ENCODE results near the gene ZNF425.
A peak's percentile ranks its signal among the peaks of the same experiment; 100 is the strongest.
"Not testable (repeated sequence)": the region's sequence is repeated elsewhere in the genome, so short reads cannot be mapped to it uniquely, and the experiment has no call there.

The ZNF425 gene

DNA sequence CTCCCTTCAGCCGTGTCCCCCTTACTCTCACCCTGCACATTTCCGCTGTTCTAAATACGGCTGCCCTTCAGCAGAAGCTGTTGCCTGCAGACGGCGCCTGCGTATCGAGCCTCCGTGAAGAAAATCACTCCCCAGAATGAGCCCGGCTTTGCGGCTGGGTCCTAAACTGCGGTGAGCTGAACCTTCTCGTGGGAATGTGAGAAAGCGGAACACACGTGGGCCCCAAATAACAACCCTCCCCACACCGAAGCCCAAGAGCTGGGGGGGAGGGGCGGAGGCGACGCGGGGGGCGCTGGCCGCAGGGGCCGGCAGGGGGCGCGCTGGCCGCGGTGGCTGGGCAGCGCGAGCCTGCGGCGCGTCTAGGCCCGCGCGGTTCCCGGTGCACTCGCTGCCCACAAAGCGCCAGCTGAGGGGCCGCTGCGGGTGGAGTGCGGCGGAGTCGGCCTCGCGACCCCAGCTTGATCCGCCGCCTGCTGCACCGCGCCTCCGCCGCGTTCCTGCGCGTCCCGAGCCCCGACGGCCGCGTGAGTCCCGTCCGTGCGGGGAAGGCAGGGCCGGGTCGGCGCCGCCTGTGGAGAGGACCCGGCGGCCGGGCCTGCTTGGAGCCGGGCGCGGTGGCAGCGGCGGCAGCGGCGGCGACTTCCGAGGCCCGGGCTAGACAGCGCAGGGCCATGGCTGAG lies 21.1 kb upstream of the ZNF425 start, which contains the start of gene ZNF398:
Gene ZNF398, plus strand, starts transcription at position 382 of the 680 bp plus-strand sequence. Its CDS starts 290 bp downstream, at position 672.
- TF ChIP-seq, protein P1, sequence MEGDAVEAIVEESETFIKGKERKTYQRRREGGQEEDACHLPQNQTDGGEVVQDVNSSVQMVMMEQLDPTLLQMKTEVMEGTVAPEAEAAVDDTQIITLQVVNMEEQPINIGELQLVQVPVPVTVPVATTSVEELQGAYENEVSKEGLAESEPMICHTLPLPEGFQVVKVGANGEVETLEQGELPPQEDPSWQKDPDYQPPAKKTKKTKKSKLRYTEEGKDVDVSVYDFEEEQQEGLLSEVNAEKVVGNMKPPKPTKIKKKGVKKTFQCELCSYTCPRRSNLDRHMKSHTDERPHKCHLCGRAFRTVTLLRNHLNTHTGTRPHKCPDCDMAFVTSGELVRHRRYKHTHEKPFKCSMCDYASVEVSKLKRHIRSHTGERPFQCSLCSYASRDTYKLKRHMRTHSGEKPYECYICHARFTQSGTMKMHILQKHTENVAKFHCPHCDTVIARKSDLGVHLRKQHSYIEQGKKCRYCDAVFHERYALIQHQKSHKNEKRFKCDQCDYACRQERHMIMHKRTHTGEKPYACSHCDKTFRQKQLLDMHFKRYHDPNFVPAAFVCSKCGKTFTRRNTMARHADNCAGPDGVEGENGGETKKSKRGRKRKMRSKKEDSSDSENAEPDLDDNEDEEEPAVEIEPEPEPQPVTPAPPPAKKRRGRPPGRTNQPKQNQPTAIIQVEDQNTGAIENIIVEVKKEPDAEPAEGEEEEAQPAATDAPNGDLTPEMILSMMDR (IDR thresholded peaks at IDR 0.05; ENCODE audit: low read depth, low read length, missing control alignments) = peak; percentile 69
- peak within 1 kb of the TSS; percentile 82 for H3K4me3 ChIP-seq (ENCODE audit: low read depth, low read length)
- peak; percentile 72 for DNase-seq (ENCODE audit: low read depth)

DNA sequence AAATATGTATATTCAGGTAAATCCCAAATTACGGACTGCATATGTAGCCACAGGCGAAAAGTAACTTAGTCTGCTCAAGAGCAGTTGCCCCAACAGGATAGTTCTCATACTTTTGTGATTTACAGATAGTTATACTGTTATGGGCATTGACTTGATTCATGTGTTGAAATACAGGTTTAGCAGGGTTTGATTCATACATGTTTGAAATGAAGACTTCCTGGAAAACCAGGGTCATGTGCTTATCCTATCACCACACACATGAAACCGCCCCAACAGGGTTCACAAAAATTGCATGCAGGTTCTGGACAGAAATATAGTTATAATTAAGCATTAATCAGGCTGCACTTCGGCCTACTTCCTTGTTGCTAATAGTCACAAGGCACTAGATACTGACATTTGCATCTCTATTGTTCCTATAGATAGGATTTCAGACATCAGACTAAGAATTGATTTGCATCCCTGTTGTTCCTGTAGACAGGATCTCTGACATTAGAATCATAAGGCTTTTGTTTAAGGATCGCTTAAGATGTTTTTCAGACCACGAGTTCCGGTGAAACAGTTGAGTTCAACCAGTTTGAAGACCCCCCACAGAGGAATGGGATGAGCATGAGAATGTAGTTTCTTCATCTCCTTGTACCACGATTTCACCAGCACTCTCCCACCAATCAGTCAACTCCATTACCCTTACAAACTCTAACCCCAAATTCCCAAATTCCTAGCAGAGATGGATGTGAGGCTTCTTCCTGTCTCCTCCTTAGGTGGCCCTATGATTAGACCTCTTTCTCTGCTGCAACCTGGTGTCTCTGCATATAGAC lies 19.1 kb upstream of the ZNF425 start:
- peak overlapping the region; percentile 82 for H3K4me3 ChIP-seq (ENCODE audit: low read depth, low read length)
- no peak for DNase-seq (ENCODE audit: low read depth)

DNA sequence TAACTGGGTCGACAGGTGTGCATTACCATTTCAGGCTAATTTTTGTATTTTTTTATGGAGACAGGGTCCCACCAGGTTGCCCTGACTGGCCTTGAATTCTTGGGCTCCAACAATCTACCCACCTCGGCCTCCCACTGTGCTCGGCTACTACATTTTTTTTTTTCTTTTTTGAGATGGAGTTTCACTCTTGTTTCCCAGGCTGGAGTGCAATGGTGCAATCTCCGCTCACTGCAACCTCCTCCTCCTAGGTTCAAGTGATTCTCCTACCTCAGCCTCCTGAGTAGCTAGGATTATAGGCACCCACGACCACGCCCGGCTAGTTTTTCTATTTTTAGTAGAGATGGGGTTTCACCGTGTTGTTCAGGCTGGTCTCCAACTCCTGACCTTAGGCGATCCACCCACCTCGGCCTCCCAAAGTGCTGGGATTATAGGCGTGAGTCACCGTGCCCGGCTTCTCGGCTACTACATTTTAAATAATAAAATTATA lies 18.4 kb upstream of the ZNF425 start:
- H3K4me3 ChIP-seq (ENCODE audit: low read depth, low read length); DNase-seq (ENCODE audit: low read depth): not testable (repeated sequence)

More for the DNA sequence above, 19.1 kb upstream of the ZNF425 start:
- TF ChIP-seq, protein P1 (IDR thresholded peaks at IDR 0.05; ENCODE audit: low read depth, low read length, missing control alignments) = no peak

DNA sequence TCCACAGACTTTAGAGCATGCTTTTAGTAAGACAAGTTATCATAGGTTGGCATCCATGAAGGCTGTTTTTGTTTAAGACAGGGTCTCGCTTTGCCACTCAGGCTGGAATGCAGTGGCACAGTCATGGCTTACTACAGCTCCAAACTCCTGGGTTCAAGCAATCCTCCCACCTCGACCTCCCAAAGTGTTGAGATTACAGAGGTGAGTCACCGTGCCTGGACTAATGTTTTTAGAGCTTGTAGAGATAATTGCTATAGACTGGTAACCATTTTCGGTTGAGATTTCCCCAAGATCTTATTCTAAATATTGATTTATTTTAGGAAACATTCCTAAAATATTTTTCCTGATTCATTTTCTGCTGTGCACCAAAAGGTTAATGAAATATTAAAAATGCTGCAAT lies 15.8 kb upstream of the ZNF425 start:
- no peak for DNase-seq (ENCODE audit: low read depth)
- TF ChIP-seq, protein P1 (IDR thresholded peaks at IDR 0.05; ENCODE audit: low read depth, low read length, missing control alignments) = no peak
- no peak overlapping the region for H3K4me3 ChIP-seq (ENCODE audit: low read depth, low read length)

DNA sequence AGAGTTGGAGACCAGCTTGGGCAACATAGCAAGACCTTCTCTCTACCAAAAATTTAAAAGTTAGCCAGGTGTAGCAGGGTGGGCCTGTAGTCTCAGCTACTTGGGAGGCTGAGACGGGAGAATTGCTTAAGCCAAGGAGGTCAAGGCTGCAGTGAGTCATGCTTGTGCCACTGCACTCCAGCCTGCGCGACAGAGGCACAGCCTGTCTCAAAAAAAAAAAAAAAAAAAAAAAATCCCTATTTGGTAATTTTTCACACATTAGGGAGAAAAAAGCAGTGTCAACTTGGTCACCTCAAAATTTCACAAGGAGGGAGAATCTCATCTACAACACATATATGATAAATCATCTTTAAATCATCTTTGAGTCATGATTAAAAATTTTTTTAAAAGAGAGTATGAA lies 14.7 kb upstream of the ZNF425 start:
- TF ChIP-seq, protein P1 (IDR thresholded peaks at IDR 0.05; ENCODE audit: low read depth, low read length, missing control alignments) = no peak
- no peak overlapping the region for H3K4me3 ChIP-seq (ENCODE audit: low read depth, low read length)
- DNase-seq (ENCODE audit: low read depth) = no peak

DNA sequence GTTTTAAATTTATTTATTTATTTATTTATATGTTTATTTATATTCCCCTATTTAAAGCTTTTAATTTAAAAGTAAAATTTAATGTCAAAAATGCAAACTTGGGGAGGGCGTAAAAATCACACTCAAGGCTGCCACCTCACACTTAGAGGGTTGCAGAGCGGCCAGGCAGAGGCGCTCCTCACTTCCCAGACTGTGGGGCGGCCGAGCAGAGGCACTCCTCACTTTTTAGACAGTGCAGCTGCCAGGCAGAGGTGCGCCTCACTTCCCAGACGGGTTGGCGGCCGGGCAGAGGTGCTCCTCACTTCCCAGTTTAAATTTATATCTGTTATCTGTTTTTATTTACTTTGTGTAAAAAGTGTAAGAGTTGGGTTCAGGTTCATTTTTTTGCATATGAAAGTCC lies 10.0 kb upstream of the ZNF425 start:
- no peak overlapping the region for H3K4me3 ChIP-seq (ENCODE audit: low read depth, low read length)
- DNase-seq (ENCODE audit: low read depth) = no peak
- TF ChIP-seq, protein P1 (IDR thresholded peaks at IDR 0.05; ENCODE audit: low read depth, low read length, missing control alignments) = no peak

DNA sequence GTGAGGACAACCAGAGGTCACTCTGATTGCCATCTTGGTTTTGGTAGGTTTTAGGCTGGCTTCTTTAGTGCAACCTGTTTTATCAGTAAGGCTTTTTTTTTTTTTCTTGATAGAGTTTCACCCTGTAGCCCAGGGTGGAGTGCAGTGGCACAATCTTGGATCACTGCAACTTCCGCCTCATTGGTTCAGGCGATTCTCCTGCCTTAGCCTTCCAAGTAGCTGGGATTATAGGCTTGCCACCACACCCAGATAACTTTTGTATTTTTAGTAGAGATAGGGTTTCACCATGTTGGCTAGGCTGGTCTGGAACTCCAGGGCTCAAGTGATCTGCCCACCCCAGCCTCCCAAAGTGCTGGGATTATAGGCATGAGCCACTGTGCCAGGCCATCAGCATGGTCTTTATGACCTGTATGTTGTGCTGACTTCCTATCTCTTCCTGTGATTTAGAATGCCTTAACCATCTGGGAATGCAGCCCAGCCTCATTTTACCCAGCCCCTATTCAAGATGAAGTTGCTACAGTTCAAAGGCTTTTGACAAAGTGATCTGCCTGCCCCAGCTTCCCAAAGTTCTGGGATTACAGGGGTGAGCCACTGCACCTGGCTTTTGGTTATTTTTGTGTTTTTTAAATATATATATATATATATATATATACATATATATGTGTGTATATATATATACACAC lies 7.0 kb upstream of the ZNF425 start:
- TF ChIP-seq, protein P1 (IDR thresholded peaks at IDR 0.05; ENCODE audit: low read depth, low read length, missing control alignments) = no peak
- DNase-seq (ENCODE audit: low read depth) = no peak
- no peak overlapping the region for H3K4me3 ChIP-seq (ENCODE audit: low read depth, low read length)
